GM18499 (cell line): ENCODE measurements around the gene CACHD1.
"Not testable (repeated sequence)": the region's sequence is repeated elsewhere in the genome, so short reads cannot be mapped to it uniquely, and the experiment has no call there.

ENCODE experiments used
- ATAC-seq: cut with Tn5 transposase; IDR thresholded peaks from one replicate; pipeline ENCODE4 v1.9.1; 2021; ENCODE audit warnings: moderate number of reproducible peaks; ENCODE audit not compliant: insufficient read depth, unreplicated experiment

CACHD1 gene

DNA sequence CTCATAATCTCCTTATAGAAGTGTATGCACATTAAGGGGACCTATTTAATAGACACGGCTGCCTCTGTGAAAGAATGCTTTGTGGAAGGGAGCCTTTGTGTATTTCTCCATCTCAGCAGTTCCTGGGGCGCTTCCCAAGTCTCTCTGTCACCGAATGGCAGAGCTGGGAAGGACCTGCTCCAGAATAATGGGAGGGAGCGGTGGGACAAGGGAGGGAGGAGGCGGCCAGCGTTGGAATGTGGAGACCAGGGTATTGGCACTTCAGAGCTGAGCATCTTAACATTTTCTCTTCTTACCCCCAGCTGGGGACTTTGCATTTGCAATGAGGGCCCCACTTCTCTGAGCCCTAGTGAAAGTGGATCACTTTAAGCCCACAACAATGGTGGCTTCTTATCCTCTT lies 23.9 kb downstream of the CACHD1 start:
- no peak for ATAC-seq

- no peak for ATAC-seq
Observed at GRCh38 chr1:64494659-64495058, 24.7 kb downstream of the CACHD1 start.

DNA sequence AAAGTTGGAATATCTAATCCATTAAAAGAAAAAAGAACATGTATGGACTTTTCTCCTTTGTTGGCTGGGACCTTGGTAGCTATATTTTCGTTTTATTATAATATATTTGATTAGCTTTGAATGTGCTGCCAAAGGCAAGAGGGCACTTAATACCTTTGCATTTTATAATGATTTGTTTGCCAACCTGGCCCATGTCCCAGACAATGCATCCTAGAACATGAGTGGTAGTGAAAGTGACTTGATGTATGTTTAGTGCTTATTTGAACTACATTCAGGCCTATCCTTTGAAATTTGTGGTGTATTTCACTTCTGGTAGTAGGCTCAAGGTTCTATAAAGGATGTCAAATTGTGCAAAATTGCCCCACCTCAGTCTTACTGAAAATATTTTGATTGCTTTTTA lies 25.9 kb downstream of the CACHD1 start:
- ATAC-seq, result no peak

GRCh38 chr1:64496606-64497005 lies 26.7 kb downstream of the CACHD1 start:
- ATAC-seq, result no peak

DNA sequence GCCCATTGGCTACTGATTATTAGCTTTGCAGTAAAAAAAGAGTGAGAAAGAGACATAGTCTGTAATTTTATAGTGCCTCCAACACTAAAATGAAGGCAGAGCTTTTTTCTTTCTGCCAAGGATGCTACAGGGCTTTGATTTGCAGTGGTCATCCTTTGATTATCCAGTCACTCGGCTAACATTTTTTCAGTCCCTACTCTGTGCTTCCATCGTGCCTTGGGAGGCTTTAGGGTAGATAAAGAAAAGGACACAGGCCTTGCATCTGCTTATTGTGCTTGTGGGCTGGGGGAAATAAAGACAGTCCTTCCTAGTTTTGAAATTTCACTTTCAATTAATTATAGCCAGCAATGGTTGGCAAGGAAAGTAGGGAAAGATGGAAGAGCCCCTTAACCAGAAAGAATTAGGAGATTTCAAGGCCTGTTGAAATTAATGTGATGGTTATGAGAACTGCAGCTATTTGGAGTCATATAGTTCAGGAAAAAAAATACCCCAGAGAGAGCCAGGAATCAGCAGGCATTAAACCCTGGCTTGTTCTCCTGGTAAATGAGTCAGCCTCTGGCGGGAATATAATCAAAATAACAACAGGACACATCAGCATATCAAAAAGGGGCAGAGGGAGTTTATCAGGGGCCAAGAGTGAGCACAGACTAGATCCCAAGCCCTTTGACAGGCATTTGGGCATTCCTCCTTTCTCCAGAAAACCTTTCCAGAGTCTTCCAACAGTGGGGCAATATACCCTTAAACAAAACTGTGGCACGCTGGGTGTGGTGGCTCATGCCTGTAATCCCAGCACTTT lies 27.4 kb downstream of the CACHD1 start:
- ATAC-seq, result no peak

- no peak for ATAC-seq
Observed at GRCh38 chr1:64498325-64498724, 28.4 kb downstream of the CACHD1 start.

DNA sequence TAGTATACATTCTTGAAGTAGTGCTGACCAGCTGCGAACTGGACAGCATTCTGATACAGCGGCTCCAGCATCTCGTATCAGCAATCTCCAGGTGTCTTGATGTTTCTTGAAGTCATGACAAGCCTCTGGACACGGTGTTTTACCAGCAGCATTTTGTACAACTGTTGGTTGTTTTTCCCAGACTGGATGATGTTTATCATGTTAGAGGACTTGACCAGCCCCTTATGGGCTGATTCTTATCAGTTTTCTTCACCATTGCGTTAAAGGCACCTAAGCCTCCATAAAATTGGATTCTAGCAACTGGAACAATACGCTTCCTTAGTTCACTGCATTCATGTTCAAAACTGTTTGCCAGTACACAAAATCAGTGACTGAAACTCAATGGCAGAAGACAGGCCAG lies 29.1 kb downstream of the CACHD1 start:
- ATAC-seq, result no peak

- no peak for ATAC-seq
Observed at GRCh38 chr1:64499966-64500365, 30.0 kb downstream of the CACHD1 start.

- ATAC-seq, result no peak
Observed at GRCh38 chr1:64502083-64502482, 32.2 kb downstream of the CACHD1 start.

DNA sequence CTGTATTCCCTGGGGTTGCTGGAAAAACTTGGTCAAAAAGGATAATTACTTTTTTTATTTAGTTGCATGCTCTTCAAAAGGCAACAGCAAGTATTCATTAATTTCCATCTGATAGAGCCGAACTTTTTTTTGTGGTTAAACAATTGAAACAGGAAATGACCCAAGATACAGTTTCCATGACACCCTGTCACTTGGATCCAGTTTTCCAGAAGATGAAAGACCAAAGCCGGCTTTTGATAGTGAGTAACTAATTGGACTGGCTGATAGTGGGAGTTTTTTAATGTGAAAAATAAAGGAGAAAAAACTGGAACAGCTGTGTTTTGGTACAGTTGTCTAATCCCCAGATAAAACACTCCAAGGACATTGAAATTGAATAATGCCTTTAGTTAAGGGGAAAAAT lies 33.0 kb downstream of the CACHD1 start:
- ATAC-seq, result no peak

DNA sequence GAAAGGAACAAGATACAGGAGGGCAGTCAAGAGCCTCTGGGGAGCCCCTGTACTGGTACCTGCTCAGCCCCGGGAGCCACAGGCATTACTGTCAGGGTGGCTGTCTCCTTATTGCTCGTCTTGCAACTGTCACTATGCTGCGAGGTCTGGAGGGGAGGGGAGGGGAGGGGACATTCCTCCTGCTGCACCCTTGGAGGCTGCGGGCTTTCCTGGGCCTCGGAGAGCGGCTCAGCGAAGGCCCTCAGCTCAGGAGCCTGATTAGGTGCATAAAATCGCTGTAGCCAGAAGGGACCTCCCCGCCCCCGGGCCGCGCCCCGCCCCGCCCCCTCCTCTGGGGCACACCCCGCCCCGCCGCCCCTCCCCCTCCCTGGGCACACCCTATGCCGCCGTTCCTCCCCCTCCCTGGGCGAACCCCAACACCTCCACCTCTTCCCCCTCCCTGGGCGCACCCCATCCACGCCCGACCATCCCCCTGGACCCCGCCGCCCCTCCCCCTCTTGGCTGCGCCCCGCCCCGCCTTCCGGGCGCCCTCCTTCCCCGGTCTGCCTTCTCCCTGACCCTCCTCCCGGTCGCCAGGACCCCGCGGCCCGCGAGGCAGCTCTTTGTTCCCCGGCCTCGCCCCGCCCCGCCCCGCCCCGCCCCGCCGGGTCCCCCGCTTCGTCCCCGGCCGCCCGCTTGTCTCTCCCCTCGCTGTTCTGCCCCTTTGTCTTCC lies 35.5 kb downstream of the CACHD1 start:
- no peak for ATAC-seq

- no peak for ATAC-seq
Observed at GRCh38 chr1:64505944-64506655, 36.2 kb downstream of the CACHD1 start.

DNA sequence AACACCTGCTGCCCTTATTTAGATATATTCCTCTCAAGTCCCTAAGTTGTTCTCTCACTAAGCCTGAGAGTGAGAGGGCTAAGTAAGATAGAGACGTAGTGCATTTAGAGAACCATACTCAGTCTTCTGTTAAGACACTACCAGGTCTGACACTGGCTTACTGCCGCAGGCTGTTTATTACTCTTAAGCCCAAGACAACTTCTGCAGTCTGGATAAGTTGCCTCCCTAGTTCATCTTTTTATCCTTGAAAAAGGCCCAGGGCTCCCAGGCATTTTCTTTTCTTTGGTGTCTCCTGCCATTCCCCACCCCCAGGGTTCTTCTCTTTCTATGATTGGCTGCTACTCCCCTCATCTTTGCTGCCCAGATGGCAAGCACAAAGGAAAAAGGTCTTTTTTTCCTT lies 38.7 kb downstream of the CACHD1 start:
- ATAC-seq, result no peak

GRCh38 chr1:64511044-64511443 lies 41.1 kb downstream of the CACHD1 start:
- no peak for ATAC-seq

GRCh38 chr1:64512206-64512605 lies 42.3 kb downstream of the CACHD1 start:
- ATAC-seq, result not testable (repeated sequence)

GRCh38 chr1:64513545-64513944 lies 43.6 kb downstream of the CACHD1 start:
- no peak for ATAC-seq

- ATAC-seq, result no peak
Observed at GRCh38 chr1:64514197-64514765, 44.4 kb downstream of the CACHD1 start.

DNA sequence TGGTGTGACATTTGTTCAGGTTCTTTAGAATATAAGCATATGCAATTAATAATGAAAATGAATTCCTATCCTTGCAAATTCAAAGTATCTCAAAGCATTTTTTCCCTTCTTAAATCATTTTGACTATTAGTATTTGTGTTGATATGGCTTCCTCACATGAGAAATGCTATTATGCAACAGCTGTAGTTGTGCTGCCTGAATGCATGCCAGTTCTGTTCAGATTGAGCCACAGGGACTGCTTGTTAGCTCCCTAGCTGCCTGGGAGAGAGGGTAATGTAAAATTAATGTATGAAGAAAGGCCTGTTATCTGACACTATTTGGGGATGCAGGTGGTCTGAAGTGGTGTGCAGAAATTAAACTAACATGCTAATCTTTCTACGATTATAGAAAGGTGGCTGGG lies 45.5 kb downstream of the CACHD1 start:
- ATAC-seq, result no peak

DNA sequence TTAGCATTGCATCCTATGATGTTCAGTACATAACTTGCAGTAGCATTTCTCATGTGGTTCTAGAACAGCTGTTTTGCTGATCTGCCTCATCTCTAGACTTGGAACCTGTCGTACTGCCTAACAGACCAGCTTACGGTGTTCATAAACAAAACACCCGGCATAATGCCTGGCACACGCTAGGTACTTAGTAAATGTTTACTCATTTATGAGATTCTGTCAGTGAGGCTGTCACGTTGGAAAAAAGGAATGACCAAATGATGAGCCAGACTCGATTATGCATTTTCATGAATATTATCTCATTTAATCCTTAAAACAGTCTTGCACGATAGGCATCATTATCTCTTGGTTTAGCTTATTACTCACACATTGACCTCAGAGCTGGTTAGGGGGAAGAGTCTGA lies 46.4 kb downstream of the CACHD1 start:
- no peak for ATAC-seq

GRCh38 chr1:64516803-64517568 lies 47.1 kb downstream of the CACHD1 start:
- no peak for ATAC-seq
